ENCODE measurements around the gene RBM47. TPM values are rescaled to one million over a fixed set of nuclear protein-coding genes. Genes with fewer than 3 reads are reported as not detected.

Gene RBM47
- total RNA-seq, 4 donors from 2014 or later: 182 to 423 (median 320) TPM

GRCh38 chr4:40606239-40606767, 23.4 kb downstream of the RBM47 start:
- no peak overlapping the region for H3K27ac ChIP-seq
- TF ChIP-seq POLR2A (IDR thresholded peaks at IDR 0.05) (no peak), CTCF (IDR thresholded peaks at IDR 0.05) (no peak)
- H3K9me3 ChIP-seq: no peaks in the 10 kb centered on the region
- H3K4me1 ChIP-seq: no peaks in the 10 kb centered on the region
- no peaks in the 10 kb centered on the region for H3K27me3 ChIP-seq
- DNase-seq: no peak
- H3K4me3 ChIP-seq: no peak overlapping the region
- H3K36me3 ChIP-seq: no peaks in the 10 kb centered on the region

GRCh38 chr4:40603281-40603680, 26.4 kb downstream of the RBM47 start:
- H3K27me3 ChIP-seq: no peaks in the 10 kb centered on the region
- DNase-seq: no peak
- H3K9me3 ChIP-seq: no peaks in the 10 kb centered on the region
- TF ChIP-seq CTCF (IDR thresholded peaks at IDR 0.05) (no peak), POLR2A (IDR thresholded peaks at IDR 0.05) (no peak)
- H3K36me3 ChIP-seq: no peaks in the 10 kb centered on the region
- no peaks in the 10 kb centered on the region for H3K4me1 ChIP-seq
- H3K27ac ChIP-seq: no peak overlapping the region
- H3K4me3 ChIP-seq: no peak overlapping the region

GRCh38 chr4:40601641-40602040, 28.0 kb downstream of the RBM47 start:
- Histone ChIP-seq H3K27me3 (no peaks in the 10 kb centered on the region), H3K9me3 (no peaks in the 10 kb centered on the region), H3K36me3 (no peaks in the 10 kb centered on the region), H3K4me3 (no peak overlapping the region), H3K4me1 (no peaks in the 10 kb centered on the region), H3K27ac (no peak overlapping the region)
- TF ChIP-seq POLR2A (IDR thresholded peaks at IDR 0.05) (no peak), CTCF (IDR thresholded peaks at IDR 0.05) (no peak)
- no peak for DNase-seq

- Histone ChIP-seq H3K9me3 (no peaks in the 10 kb centered on the region), H3K36me3 (no peaks in the 10 kb centered on the region), H3K4me1 (no peaks in the 10 kb centered on the region), H3K4me3 (no peak overlapping the region), H3K27me3 (no peaks in the 10 kb centered on the region), H3K27ac (no peak overlapping the region)
- no peak for TF ChIP-seq POLR2A (IDR thresholded peaks at IDR 0.05)
- no peak for TF ChIP-seq CTCF (IDR thresholded peaks at IDR 0.05)
- DNase-seq: no peak
These were observed 28.8 kb downstream of the RBM47 start for GRCh38 chr4:40600850-40601249.

GRCh38 chr4:40599431-40599830, 30.2 kb downstream of the RBM47 start:
- TF ChIP-seq CTCF (IDR thresholded peaks at IDR 0.05): no peak
- no peak for TF ChIP-seq POLR2A (IDR thresholded peaks at IDR 0.05)
- no peak overlapping the region for H3K4me3 ChIP-seq
- no peaks in the 10 kb centered on the region for H3K4me1 ChIP-seq
- no peak for DNase-seq
- no peaks in the 10 kb centered on the region for H3K27me3 ChIP-seq
- no peaks in the 10 kb centered on the region for H3K36me3 ChIP-seq
- no peaks in the 10 kb centered on the region for H3K9me3 ChIP-seq
- no peak overlapping the region for H3K27ac ChIP-seq

GRCh38 chr4:40596522-40596921, 33.1 kb downstream of the RBM47 start:
- Histone ChIP-seq H3K36me3 (no peaks in the 10 kb centered on the region), H3K27me3 (no peaks in the 10 kb centered on the region), H3K27ac (no peak overlapping the region), H3K9me3 (no peaks in the 10 kb centered on the region), H3K4me3 (no peak overlapping the region), H3K4me1 (no peaks in the 10 kb centered on the region)
- no peak for DNase-seq
- no peak for TF ChIP-seq CTCF (IDR thresholded peaks at IDR 0.05)
- TF ChIP-seq POLR2A (IDR thresholded peaks at IDR 0.05): no peak

Data from Peyer's patch (tissue), 4 donors.